SK-N-SH (cell line): ENCODE measurements around the gene ZBTB5. TPM values are rescaled to one million over a fixed set of nuclear protein-coding genes. Genes with fewer than 3 reads are reported as not detected.

ENCODE experiments used
- CTCF ChIA-PET: fragments of 300-600, 350-600 bp; formaldehyde crosslinking; extraction: SDS; loops from one replicate; lab custom pipeline; 2021; lab: Yijun Ruan, JAX
- POLR2A ChIA-PET: fragments of 350-600 bp; sonication (Branson Sonifier 250); formaldehyde crosslinking; extraction: SDS; loops from one replicate; lab custom pipeline; 2020; ENCODE audit warnings: antibody characterized with exemption, inconsistent platforms; lab: Yijun Ruan, JAX
- DNase-seq: peaks from one replicate; pipeline ENCODE4 v3.0.0; 2012
- H2AFZ ChIP-seq: fragments of 200-600 bp; sonication (generic); 2 replicates; pipeline ENCODE4 v1.8.1; 2016; ENCODE audit warnings: antibody characterized with exemption, mild to moderate bottlenecking, low read depth
- H3F3A ChIP-seq: fragments of 200-600 bp; sonication (generic); replicated peaks from 2 replicates; pipeline ENCODE3; 2016; ENCODE audit warnings: antibody characterized with exemption, mild to moderate bottlenecking; ENCODE audit not compliant: insufficient read depth
- H3K27ac ChIP-seq, 2 experiments: fragments of 200-500 bp in 1 of 2; fragments of 200-600 bp in 1 of 2; sonication (Bioruptor generic) in 1 of 2; sonication (generic), shearing (Covaris generic) in 1 of 2; 2 replicates each; pipeline versions ENCODE4 v1.5.1 to v1.6.1; 2014 to 2016; ENCODE audit warnings: low read depth in 2 of 2, inconsistent platforms in 1 of 2, low read length in 1 of 2, mild to moderate bottlenecking in 1 of 2, mixed read lengths in 1 of 2
- H3K27me3 ChIP-seq: fragments of 200-600 bp; sonication (generic), shearing (Covaris generic); 2 replicates; pipeline ENCODE4 v1.6.1; 2016; ENCODE audit warnings: mixed run types; ENCODE audit not compliant: insufficient read depth
- H3K36me3 ChIP-seq, 2 experiments: fragments of 200-500 bp in 1 of 2; fragments of 200-600 bp in 1 of 2; sonication (Bioruptor generic) in 1 of 2; sonication (generic) in 1 of 2; replicated peaks in 1 of 2; 2 replicates each; pipeline versions ENCODE3 to v1.5.1; 2014 to 2016; ENCODE audit warnings: low read length in 1 of 2, mild to moderate bottlenecking in 1 of 2; ENCODE audit not compliant: insufficient read depth in 2 of 2, control insufficient read depth in 1 of 2
- H3K4me1 ChIP-seq, 2 experiments: fragments of 200-500 bp in 1 of 2; fragments of 200-600 bp in 1 of 2; sonication (Bioruptor generic) in 1 of 2; sonication (generic), shearing (Covaris generic) in 1 of 2; 2 replicates each; pipeline versions ENCODE4 v1.5.1 to v1.6.1; 2014 to 2016; ENCODE audit warnings: low read depth in 1 of 2, low read length in 1 of 2, mixed run types in 1 of 2; ENCODE audit not compliant: insufficient read depth in 2 of 2, control insufficient read depth in 1 of 2
- H3K4me2 ChIP-seq: fragments of 200-600 bp; sonication (generic), shearing (Covaris generic); 2 replicates; pipeline ENCODE4 v1.6.1; 2017; ENCODE audit warnings: mixed run types
- H3K4me3 ChIP-seq, 2 experiments: fragments of 200-500 bp in 1 of 2; fragments of 200-600 bp in 1 of 2; sonication (Bioruptor generic) in 1 of 2; sonication (generic), shearing (Covaris generic) in 1 of 2; 2 replicates each; pipeline versions ENCODE4 v1.5.1 to v1.8.1; 2014 to 2016; ENCODE audit warnings: low read depth in 2 of 2, inconsistent platforms in 1 of 2, low read length in 1 of 2, mild to moderate bottlenecking in 1 of 2, mixed read lengths in 1 of 2, moderate library complexity in 1 of 2
- H3K79me2 ChIP-seq: fragments of 200-600 bp; sonication (generic); 2 replicates; pipeline ENCODE4 v1.8.1; 2017; ENCODE audit warnings: mild to moderate bottlenecking; ENCODE audit not compliant: insufficient read depth
- H3K9ac ChIP-seq: fragments of 200-600 bp; sonication (generic); 2 replicates; pipeline ENCODE4 v1.6.1; 2017; ENCODE audit warnings: mixed run types
- H3K9me2 ChIP-seq: fragments of 200-600 bp; sonication (generic); 2 replicates; pipeline ENCODE4 v1.6.1; 2017; ENCODE audit warnings: mixed run types
- H3K9me3 ChIP-seq: fragments of 200-600 bp; sonication (generic); 2 replicates; pipeline ENCODE4 v1.6.1; 2017; ENCODE audit warnings: mixed run types, mild to moderate bottlenecking, moderate library complexity
- H4K20me1 ChIP-seq: fragments of 200-600 bp; sonication (generic); 2 replicates; pipeline ENCODE4 v1.6.1; 2017; ENCODE audit warnings: mild to moderate bottlenecking, mixed run types; ENCODE audit not compliant: insufficient read depth
- CTCF ChIP-seq: fragments of 200-600 bp; sonication (generic); IDR thresholded peaks from 2 replicates; pipeline ENCODE4 v1.6.1; 2017; ENCODE audit warnings: antibody characterized with exemption, mild to moderate bottlenecking, moderate library complexity
- EP300 ChIP-seq, 2 experiments: IDR thresholded peaks; 2 replicates each; pipeline versions ENCODE4 v1.4.0 to v1.6.1; 2012; ENCODE audit warnings: borderline replicate concordance in 1 of 2, low read depth in 1 of 2, low read length in 1 of 2
- FOSL2 ChIP-seq: IDR thresholded peaks from 2 replicates; pipeline ENCODE4 v1.4.0; 2012; ENCODE audit warnings: low read depth, mild to moderate bottlenecking, moderate library complexity, borderline replicate concordance
- FOXM1 ChIP-seq: IDR thresholded peaks from 2 replicates; pipeline ENCODE4 v1.4.0; 2012; ENCODE audit warnings: low read depth, mild to moderate bottlenecking
- MXI1 ChIP-seq: IDR thresholded peaks from 2 replicates; pipeline ENCODE4 v1.6.1; 2012; ENCODE audit warnings: mild to moderate bottlenecking, low read depth, low read length, improper control_type of control experiment
- NRF1 ChIP-seq: IDR thresholded peaks from 2 replicates; pipeline ENCODE4 v1.6.1; 2012; ENCODE audit warnings: low read depth, mild to moderate bottlenecking, low read length
- PBX3 ChIP-seq: IDR thresholded peaks from 2 replicates; pipeline ENCODE4; 2012
- POLR2AphosphoS5 ChIP-seq: IDR thresholded peaks from 2 replicates; pipeline ENCODE4 v1.6.1; 2012; ENCODE audit warnings: low read depth, low read length
- RAD21 ChIP-seq: IDR thresholded peaks from 2 replicates; pipeline ENCODE4 v1.6.1; 2012; ENCODE audit warnings: mild to moderate bottlenecking, low read length
- REST ChIP-seq: IDR thresholded peaks from 2 replicates; pipeline ENCODE4 v1.6.1; 2012; ENCODE audit warnings: mild to moderate bottlenecking, low read depth, low read length, moderate library complexity
- SIN3A ChIP-seq: IDR thresholded peaks from 2 replicates; pipeline ENCODE4 v1.6.1; 2012; ENCODE audit warnings: low read depth, mild to moderate bottlenecking, low read length, moderate library complexity, borderline replicate concordance
- SMC3 ChIP-seq: IDR thresholded peaks from 2 replicates; pipeline ENCODE4 v1.6.1; 2012; ENCODE audit warnings: low read depth, low read length, improper control_type of control experiment
- USF1 ChIP-seq: IDR thresholded peaks from 2 replicates; pipeline ENCODE4 v1.4.0; 2012; ENCODE audit warnings: low read depth, borderline replicate concordance
- WGBS: methylation state at CpG from one replicate; pipeline ENCODE4 v1.1.6; 2017; ENCODE audit warnings: low lambda C conversion rate; 5-methylcytosine and 5-hydroxymethylcytosine counted together
- polyA plus RNA-seq, 3 experiments: library from polyadenylated mRNA; depleted of rRNA; stranded (reverse); fragments of >200 nt; gene quantifications; 2 replicates each; pipeline ENCODE4 v1.2.3, GENCODE V29; 2012

The ZBTB5 gene
- polyA plus RNA-seq, 1 of the 3 experiments (the other 2 are of a cell fraction): 6.3 TPM

GRCh38 chr9:37412431-37413151 lies 52.7 kb downstream of the ZBTB5 start:
- H3K4me3 ChIP-seq: no peak overlapping the region
- H3K9me3 ChIP-seq: peaks cover 5% of the 10 kb centered on the region; the same call in 1 of the 2 replicates
- H3K79me2 ChIP-seq: no peaks in the 10 kb centered on the region
- H3K4me1 ChIP-seq: peaks cover 0 to 4% of the 10 kb centered on the region in 2 experiments; a peak in 2 of 4 replicates
- H3K36me3 ChIP-seq: no peaks in the 10 kb centered on the region
- no peak overlapping the region for H3K27ac ChIP-seq
- no peak for DNase-seq
- ChIA-PET CTCF (interaction anchor here (0.6 to 1.9 kb wide), 3 partner anchors 10 to 962 kb away, joined by 3 to 7 read pairs (median 3); partner anchors contain the start of gene GRHPR), POLR2A (no interaction called here)
- H3K9ac ChIP-seq: no peak overlapping the region
- no peak overlapping the region for H3K4me2 ChIP-seq
- H2AFZ ChIP-seq: no peak overlapping the region
- no peaks in the 10 kb centered on the region for H4K20me1 ChIP-seq
- WGBS: 82% methylated on average over 11 of the region's 17 CpGs
- TF ChIP-seq SIN3A (no peak), POLR2AphosphoS5 (no peak)
- H3K27me3 ChIP-seq: no peaks in the 10 kb centered on the region
- peaks cover 13% of the 10 kb centered on the region for H3F3A ChIP-seq
- H3K9me2 ChIP-seq: no peaks in the 10 kb centered on the region

GRCh38 chr9:37410969-37411785 lies 54.1 kb downstream of the ZBTB5 start:
- 95% methylated on average over 5 of the region's 13 CpGs for WGBS
- Histone ChIP-seq H2AFZ (no peak overlapping the region), H3F3A (peaks cover 13% of the 10 kb centered on the region), H3K9me3 (peaks cover 5% of the 10 kb centered on the region; the same call in 1 of the 2 replicates), H3K4me3 (no peak overlapping the region), H4K20me1 (no peaks in the 10 kb centered on the region), H3K27ac (no peak overlapping the region), H3K9ac (no peak overlapping the region), H3K27me3 (no peaks in the 10 kb centered on the region), H3K4me2 (no peak overlapping the region), H3K36me3 (no peaks in the 10 kb centered on the region), H3K4me1 (peaks cover 0 to 4% of the 10 kb centered on the region in 2 experiments; a peak in 2 of 4 replicates), H3K9me2 (no peaks in the 10 kb centered on the region), H3K79me2 (no peaks in the 10 kb centered on the region)
- ChIA-PET CTCF (interaction anchor here (0.5 to 2.0 kb wide), 5 partner anchors 8 to 82 kb away, joined by 3 to 6 read pairs (median 3); no protein-coding TSS in a partner anchor), POLR2A (no interaction called here)
- DNase-seq: no peak
- no peak for TF ChIP-seq FOXM1
- peak; percentile 42 for TF ChIP-seq CTCF
- TF ChIP-seq FOSL2: no peak
- TF ChIP-seq USF1: no peak
- no peak for TF ChIP-seq EP300 (IDR thresholded peaks at IDR 0.05; ENCODE audit: borderline replicate concordance in 1 of 2, low read depth in 1 of 2, low read length in 1 of 2)
- TF ChIP-seq REST: no peak
- TF ChIP-seq SMC3: peak; percentile 27; the same call in 1 of the 2 replicates
- TF ChIP-seq NRF1: no peak
- no peak for TF ChIP-seq MXI1
- TF ChIP-seq PBX3: no peak
- TF ChIP-seq RAD21: no peak
- TF ChIP-seq, all 33 proteins: peak for 2
